GM12875 (cell line): ENCODE measurements around the gene ISG20.

Experiments used
- H3K4me3 ChIP-seq: one replicate; pipeline ENCODE4 v1.5.1; 2011; ENCODE audit warnings: low read depth, low read length, control low read depth
- CTCF ChIP-seq: IDR thresholded peaks from 2 replicates; pipeline ENCODE4 v1.5.1; 2011; ENCODE audit warnings: low read depth, mild to moderate bottlenecking, control low read depth, inconsistent platforms, low read length, moderate library complexity, borderline replicate concordance; ENCODE audit not compliant: insufficient read depth

Gene ISG20

DNA sequence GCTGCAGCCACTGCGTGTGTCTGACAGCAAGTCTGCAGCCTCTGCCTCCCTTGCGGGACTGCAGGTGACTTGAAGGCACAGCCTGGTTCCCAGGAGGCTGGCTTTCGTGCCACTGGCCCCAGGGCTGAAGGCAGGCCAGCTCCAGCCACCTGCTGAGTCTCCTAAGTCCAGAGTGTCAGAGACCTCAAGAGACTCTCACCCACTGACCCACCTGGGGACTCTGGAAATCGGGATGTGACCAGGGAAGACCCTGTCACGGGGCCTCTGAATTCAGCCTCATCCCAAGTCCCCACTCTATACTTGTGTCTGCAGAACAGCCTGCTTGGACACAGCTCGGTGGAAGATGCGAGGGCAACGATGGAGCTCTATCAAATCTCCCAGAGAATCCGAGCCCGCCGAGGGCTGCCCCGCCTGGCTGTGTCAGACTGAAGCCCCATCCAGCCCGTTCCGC lies 16.3 kb downstream of the ISG20 start:
- no peak for TF ChIP-seq CTCF
- H3K4me3 ChIP-seq = no peak overlapping the region

GRCh38 chr15:88655800-88656488 lies 17.1 kb downstream of the ISG20 start:
- TF ChIP-seq CTCF = no peak
- H3K4me3 ChIP-seq = no peak overlapping the region

DNA sequence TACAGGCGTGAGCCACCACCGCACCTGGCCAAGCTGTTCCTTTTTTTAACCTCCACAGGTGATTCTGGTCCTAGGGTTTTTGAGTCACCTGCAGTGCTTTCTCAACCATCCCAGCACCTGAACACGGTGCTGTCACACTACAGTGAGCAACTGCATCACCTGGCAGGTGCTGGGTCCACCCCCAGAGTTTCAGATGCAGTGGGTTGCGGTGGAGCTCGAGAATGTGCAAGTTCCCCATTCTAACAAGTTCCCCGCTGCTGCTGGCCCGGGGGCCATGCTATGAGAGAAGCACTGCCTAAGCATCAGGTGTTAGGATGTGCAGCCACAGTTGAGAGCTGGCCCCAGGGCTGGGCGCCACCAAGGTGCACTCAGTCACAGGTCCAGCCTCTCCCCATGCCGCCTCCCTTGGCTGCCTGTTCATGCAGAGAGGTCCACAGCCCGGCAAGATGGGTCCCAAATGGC lies 18.0 kb downstream of the ISG20 start:
- H3K4me3 ChIP-seq = no peak overlapping the region
- TF ChIP-seq CTCF = no peak

DNA sequence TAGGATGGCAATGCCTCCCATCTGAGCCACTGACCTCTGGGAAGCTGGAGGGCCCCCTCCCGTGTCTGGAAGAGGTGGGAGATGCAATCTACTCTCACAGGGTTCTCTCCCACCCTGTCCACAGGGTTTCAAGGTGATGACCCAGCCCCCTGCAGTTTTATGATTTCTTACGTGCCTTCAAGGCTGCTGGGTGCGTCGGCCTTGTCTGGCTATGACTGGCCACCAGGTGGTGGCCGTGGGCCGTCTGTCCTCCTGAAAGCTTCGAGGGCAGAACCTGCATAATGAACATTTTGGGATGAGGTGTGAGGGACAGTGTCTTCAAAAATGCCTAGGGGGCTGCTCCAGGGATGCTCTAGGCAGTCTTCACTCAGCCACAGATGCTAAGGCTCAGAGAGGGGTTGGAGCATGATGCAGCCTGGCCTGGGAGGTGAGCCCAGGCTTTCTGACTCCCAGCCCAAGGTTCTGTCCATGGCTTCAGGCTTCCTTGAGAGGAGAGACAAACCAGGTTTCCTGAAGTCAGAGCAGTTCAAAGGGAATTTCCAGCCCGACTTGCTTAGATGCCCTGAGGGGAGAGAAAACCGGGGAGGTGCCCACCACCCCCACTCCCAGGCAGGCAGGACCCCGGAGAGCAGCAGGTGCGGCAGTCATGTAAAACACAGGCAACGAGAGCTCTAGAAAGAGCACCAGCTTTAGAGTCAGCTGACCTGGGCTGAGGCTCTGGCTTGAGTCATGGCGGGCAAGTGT lies 18.7 kb downstream of the ISG20 start:
- H3K4me3 ChIP-seq = no peak overlapping the region
- peak; percentile 60 for TF ChIP-seq CTCF

DNA sequence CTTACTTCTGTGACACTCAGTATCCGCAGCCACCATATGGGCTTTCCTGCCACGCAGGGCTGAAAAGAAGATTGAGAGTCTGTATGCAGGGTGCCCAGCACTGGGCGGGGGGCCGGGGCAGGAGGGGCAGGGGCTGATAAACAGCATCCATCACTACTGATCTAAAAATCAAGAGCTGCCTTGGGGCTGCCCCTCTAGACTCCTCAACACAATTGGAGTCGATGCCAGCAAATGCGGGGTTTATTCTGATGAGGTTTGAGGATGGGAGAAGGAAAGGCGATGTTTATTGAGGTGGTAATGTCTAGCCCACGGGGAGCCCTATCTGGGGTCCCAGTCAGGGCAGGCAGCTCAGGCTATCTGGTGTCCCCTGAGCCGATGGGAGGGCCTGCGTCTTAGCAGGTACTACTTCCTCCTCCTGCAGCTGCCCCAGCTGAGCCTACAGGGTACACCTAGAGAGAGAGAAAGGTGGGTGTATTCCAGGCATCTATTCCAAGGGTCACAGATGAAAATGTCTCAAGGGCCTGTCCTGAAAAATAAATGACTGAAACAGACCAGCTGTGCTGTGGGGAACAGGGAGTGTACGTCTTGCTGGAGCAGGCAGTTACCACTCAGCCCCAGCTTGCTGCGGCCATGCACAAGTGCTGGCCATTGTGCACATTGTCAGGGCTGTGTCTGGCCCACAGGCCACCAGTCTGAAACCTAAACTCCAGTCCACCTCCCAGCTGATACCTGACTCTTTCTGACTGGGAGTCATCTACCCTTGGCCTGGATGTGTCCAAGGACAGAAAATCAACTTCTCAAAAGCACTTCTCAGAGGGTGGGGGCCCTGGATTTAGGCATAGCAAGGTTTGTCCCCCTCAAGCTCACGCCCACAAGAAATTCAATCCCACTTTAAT lies 19.5 kb downstream of the ISG20 start:
- H3K4me3 ChIP-seq = no peak overlapping the region
- TF ChIP-seq CTCF = no peak

DNA sequence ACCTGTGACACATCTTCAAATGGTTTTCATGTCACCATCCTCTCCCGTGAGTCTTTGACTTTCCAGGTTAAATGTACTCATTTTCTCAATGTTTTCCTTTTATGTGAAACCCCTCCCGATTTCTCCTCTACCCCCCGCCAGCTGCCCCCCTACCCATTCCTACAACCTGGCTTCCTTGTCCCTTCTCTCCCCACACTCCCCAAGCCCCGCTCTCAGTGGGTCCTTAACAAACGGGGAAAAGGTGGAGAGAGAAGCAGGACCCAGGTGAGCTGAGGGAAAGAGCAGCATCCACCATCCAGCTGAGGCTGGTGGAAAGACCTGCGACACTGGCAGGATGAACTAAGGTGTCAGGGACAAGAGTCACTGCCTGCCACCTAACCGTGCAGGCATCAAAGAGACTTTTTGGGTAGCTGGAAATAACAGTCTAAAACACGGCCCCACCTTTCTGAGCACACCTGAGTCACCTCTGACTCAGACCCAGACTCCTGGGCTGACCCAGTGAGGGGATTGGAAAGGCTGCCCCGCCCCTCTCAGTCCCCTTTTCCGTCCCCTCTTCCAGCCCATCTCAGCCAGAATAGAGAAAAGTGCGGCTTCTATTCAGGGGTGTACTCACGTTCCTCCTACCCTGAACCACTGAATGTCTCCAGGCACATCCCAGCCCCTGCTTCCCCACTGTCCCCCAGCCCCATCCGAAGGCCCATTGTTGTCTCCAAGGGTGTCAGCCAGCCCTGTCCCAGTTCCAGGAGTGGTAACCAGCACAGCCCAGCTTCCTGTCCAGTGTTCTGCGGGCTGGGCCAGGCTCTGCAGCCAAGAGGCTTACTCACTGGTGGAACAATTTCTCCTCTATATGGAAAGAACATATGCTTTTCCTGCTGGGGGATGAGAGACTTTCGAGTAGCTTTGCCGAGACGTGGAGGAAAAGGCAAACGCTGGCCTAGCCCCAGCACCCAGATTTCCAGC lies 20.4 kb downstream of the ISG20 start:
- no peak for TF ChIP-seq CTCF
- no peak overlapping the region for H3K4me3 ChIP-seq
